MM.1S (cell line): ENCODE results near the gene DOK4.

ENCODE experiments used
- CTCF ChIP-seq: fragments of 300-600 bp; sonication (generic); IDR thresholded peaks from 2 replicates; pipeline ENCODE4 v1.5.1; 2016; ENCODE audit warnings: antibody characterized with exemption, low read length, mixed read lengths
- EZH2 ChIP-seq: fragments of 300-600 bp; sonication (generic); optimal IDR thresholded peaks from 2 replicates; pipeline ENCODE3; 2017; ENCODE audit warnings: low read depth, mild to moderate bottlenecking, antibody characterized with exemption, low read length, mixed read lengths
- EZH2phosphoT487 ChIP-seq: fragments of 300-600 bp; sonication (generic); IDR thresholded peaks from 2 replicates; pipeline ENCODE4 v1.6.1; 2018; ENCODE audit warnings: antibody characterized with exemption, low read length

- TF ChIP-seq CTCF (no peak), EZH2 (no peak), EZH2phosphoT487 (no peak)
These were observed 18.9 kb upstream of the DOK4 start for GRCh38 chr16:57505169-57505568.
